ENCODE data around the gene WNT10A. TPM values are rescaled to one million over a fixed set of nuclear protein-coding genes. Genes with fewer than 3 reads are reported as not detected.

Gene WNT10A
- total and polyA plus RNA-seq, 4 donors: 0.17 to 0.35 (median 0.29) TPM; not detected in 1

DNA sequence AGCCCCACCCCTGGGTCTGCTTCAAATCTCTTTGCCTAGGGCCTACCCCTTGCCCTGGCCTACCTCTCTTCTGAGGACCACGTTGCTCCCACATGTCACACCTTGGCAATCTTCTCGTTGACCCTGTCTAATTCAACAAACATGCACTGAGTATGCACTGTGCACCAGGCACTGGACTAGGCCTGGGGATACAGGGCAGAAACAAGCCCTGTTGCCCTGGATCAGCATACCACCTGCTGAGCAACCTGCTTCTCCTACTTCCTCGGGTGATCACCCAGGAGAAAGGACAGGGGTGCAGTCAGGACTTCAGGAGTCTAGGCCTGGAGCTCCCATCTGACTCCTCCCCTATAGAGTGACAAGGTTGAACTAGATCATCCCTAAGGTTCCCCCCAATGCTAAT lies 9.7 kb downstream of the WNT10A start:
- peaks cover 23% of the 10 kb centered on the region for H3K4me1 ChIP-seq (ENCODE audit: control insufficient read depth, insufficient read depth, low read length)
- no peak overlapping the region for H3K4me3 ChIP-seq (ENCODE audit: low read depth, low read length)
- H3K27ac ChIP-seq (ENCODE audit: low read depth, low read length): no peak overlapping the region
- WGBS (ENCODE audit: insufficient coverage): 51% methylated on average over 3 of the region's 3 CpGs
- no peaks in the 10 kb centered on the region for H3K36me3 ChIP-seq (ENCODE audit: control insufficient read depth, insufficient read depth, low read length)
- peaks cover 47% of the 10 kb centered on the region for H3K27me3 ChIP-seq (ENCODE audit: control insufficient read depth, insufficient read depth, low read length)
- no peaks in the 10 kb centered on the region for H3K9me3 ChIP-seq (ENCODE audit: control insufficient read depth, insufficient read depth, low read length)
- DNase-seq (ENCODE audit: low read depth in 4 of 6, low spot score in 6 of 6): no peak

DNA sequence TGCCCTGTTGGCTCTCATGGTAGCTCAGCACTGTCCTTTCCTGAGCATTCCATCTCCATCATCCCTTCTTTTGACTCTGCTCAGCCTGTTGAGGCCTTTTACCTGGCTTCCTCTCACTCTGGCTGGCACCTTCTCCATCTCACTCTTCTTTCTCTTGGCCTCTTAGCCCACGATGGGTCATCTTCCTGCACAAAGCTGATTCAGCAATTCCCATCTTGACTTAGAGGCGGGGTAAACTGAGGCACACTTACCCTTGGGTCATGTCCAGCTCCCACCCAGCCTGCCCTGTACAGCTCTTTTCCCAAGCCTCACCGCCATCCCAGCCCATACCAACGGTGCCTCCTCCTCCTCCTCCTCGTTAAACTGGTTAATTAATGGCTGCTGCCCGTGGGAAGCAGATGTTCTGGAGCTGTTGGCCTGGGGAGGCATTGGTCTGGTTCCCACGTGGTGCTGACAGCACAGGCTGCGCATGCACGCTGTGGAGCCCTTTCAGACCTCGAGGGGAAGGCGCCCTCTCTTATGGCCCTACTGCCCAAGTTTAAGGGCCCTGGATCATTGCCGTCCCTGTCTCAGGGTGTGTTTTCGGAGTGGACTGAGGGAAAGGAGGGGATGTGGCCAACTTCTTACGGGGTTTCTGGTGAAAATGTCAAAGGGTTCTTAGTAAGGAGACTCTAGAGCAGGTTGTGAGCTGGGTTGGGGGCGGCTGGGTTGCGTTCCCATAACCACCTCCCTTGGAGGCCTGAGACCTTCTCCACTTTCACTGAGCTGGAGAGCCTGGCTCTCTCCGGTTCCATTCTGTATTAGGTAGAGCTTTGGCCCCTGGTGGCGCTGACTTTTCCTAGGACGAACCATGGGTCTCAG lies 10.9 kb downstream of the WNT10A start:
- peaks cover 59% of the 10 kb centered on the region for H3K27me3 ChIP-seq (ENCODE audit: control insufficient read depth, insufficient read depth, low read length)
- WGBS (ENCODE audit: insufficient coverage): 45% methylated on average over 14 of the region's 19 CpGs
- no peaks in the 10 kb centered on the region for H3K36me3 ChIP-seq (ENCODE audit: control insufficient read depth, insufficient read depth, low read length)
- no peaks in the 10 kb centered on the region for H3K9me3 ChIP-seq (ENCODE audit: control insufficient read depth, insufficient read depth, low read length)
- H3K27ac ChIP-seq (ENCODE audit: low read depth, low read length): no peak overlapping the region
- DNase-seq (ENCODE audit: low read depth in 4 of 6, low spot score in 6 of 6): no peak
- peaks cover 24% of the 10 kb centered on the region for H3K4me1 ChIP-seq (ENCODE audit: control insufficient read depth, insufficient read depth, low read length)
- H3K4me3 ChIP-seq (ENCODE audit: low read depth, low read length): no peak overlapping the region

DNA sequence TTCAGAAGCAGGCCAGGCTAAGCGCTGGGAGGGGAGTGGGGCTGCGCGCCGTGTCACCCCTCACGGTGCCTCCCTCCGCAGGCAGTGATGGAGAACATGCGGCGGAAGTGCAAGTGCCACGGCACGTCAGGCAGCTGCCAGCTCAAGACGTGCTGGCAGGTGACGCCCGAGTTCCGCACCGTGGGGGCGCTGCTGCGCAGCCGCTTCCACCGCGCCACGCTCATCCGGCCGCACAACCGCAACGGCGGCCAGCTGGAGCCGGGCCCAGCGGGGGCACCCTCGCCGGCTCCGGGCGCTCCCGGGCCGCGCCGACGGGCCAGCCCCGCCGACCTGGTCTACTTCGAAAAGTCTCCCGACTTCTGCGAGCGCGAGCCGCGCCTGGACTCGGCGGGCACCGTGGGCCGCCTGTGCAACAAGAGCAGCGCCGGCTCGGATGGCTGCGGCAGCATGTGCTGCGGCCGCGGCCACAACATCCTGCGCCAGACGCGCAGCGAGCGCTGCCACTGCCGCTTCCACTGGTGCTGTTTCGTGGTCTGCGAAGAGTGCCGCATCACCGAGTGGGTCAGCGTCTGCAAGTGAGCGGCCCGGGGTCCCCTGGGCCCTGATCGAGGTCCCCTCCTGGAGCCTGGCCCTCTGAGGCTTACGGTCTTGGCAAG lies 12.2 kb downstream of the WNT10A start:
- H3K27me3 ChIP-seq (ENCODE audit: control insufficient read depth, insufficient read depth, low read length): peaks cover 72% of the 10 kb centered on the region
- no peaks in the 10 kb centered on the region for H3K36me3 ChIP-seq (ENCODE audit: control insufficient read depth, insufficient read depth, low read length)
- DNase-seq (ENCODE audit: low read depth in 4 of 6, low spot score in 6 of 6): peak in 2 of 6 donors; percentile 84 to 89
- peak overlapping the region; percentile 7 for H3K4me3 ChIP-seq (ENCODE audit: low read depth, low read length)
- H3K9me3 ChIP-seq (ENCODE audit: control insufficient read depth, insufficient read depth, low read length): no peaks in the 10 kb centered on the region
- H3K27ac ChIP-seq (ENCODE audit: low read depth, low read length): no peak overlapping the region
- H3K4me1 ChIP-seq (ENCODE audit: control insufficient read depth, insufficient read depth, low read length): peaks cover 31% of the 10 kb centered on the region
- WGBS (ENCODE audit: insufficient coverage): under 1% methylated on average over 72 of the region's 72 CpGs

DNA sequence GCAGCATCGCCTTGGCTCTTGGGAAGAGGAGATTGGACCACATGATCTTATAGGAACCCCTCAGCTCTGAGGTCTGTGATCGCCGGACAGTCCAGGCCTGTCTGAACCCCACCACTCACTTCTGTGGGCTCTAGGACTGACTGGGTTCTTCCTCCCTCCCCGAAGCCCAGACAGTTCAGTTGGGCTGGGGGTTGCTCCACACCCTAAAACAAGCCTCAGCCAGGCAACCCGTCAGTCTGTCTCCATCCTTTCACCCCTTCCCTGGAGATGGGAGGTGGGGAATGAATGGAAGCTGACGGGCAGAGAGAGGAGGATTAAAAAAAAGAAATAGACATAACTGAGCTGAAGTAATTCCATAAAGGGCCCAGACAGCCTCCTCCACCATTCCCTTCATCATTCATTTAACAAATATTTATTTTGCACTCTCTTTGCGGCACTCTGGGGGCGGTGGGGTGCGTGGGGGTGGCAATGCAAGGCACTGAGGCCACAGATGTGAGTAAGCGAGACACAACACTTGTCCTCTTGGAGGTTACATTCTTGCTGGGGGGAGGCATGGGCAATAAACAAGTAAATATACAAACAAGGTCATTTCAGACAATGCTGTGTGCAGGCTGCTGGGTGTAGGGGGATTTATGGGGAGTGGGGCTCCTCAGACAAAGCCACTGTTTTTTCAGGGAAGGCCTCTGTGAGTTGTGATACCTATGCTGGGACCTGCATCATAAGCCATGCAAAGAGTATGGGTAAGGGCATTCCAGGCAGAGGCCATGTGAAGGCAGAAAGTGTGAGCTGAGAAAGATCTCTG lies 12.9 kb downstream of the WNT10A start:
- no peak for DNase-seq (ENCODE audit: low read depth in 4 of 6, low spot score in 6 of 6)
- H3K4me1 ChIP-seq (ENCODE audit: control insufficient read depth, insufficient read depth, low read length): peaks cover 39% of the 10 kb centered on the region
- H3K36me3 ChIP-seq (ENCODE audit: control insufficient read depth, insufficient read depth, low read length): no peaks in the 10 kb centered on the region
- peaks cover 79% of the 10 kb centered on the region for H3K27me3 ChIP-seq (ENCODE audit: control insufficient read depth, insufficient read depth, low read length)
- H3K4me3 ChIP-seq (ENCODE audit: low read depth, low read length): no peak overlapping the region
- H3K9me3 ChIP-seq (ENCODE audit: control insufficient read depth, insufficient read depth, low read length): no peaks in the 10 kb centered on the region
- no peak overlapping the region for H3K27ac ChIP-seq (ENCODE audit: low read depth, low read length)
- 12% methylated on average over 3 of the region's 10 CpGs for WGBS (ENCODE audit: insufficient coverage)

DNA sequence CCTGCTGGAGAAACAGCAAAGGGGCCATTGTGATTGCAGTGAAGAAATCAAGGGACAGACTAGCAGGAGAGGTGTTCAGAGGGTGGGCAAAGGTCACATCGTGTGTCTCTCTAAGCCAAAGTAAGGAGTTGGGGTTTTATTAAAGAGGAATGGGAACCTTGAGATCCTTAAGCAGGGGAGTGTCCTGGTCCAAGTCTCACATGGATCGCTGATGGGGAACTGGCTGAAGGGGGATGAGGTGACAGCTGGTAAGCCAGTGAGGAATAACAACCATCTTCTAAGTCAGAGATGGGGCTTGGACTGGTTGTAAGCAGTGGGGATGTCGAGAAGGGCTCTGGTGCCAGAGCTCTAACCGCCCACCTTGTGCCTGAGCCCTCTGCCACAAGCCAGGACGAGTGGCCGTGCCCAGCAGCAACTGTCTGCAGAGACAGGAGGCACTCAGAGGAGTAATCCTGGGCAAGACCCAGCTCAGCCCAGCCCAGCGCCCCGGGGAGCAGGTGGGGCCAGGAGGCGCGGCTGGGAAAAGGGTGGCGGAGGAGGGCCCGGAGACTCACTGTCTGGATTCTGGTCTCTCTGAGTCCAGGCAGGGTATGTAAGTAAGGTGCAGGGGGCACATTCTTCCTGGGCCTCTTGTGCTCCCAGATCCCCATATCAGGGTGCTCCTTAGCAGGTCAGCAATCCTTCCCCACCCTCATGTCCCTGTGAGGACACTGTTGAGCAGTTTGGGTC lies 13.7 kb downstream of the WNT10A start:
- Histone ChIP-seq H3K36me3 (ENCODE audit: control insufficient read depth, insufficient read depth, low read length) (no peaks in the 10 kb centered on the region), H3K4me3 (ENCODE audit: low read depth, low read length) (no peak overlapping the region), H3K9me3 (ENCODE audit: control insufficient read depth, insufficient read depth, low read length) (no peaks in the 10 kb centered on the region), H3K27me3 (ENCODE audit: control insufficient read depth, insufficient read depth, low read length) (peaks cover 87% of the 10 kb centered on the region), H3K27ac (ENCODE audit: low read depth, low read length) (no peak overlapping the region), H3K4me1 (ENCODE audit: control insufficient read depth, insufficient read depth, low read length) (peaks cover 39% of the 10 kb centered on the region)
- WGBS (ENCODE audit: insufficient coverage): 30% methylated on average over 11 of the region's 12 CpGs
- DNase-seq (ENCODE audit: low read depth in 4 of 6, low spot score in 6 of 6): peak in 1 of 6 donors; percentile 0

DNA sequence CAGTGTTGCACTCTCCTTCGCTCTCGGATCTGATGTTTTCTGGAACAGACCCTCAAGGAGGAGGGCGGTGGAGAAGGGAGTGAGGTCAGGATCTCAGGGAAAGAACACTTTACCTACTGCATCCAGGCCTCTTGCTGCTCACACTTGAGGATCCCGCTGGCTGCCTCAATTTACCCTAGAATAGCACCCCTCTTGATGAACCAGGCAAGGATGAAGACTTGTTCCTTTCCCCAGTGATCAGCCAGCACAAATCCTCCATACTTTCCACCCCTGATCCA lies 14.2 kb downstream of the WNT10A start:
- Histone ChIP-seq H3K4me1 (ENCODE audit: control insufficient read depth, insufficient read depth, low read length) (peaks cover 39% of the 10 kb centered on the region), H3K4me3 (ENCODE audit: low read depth, low read length) (no peak overlapping the region), H3K9me3 (ENCODE audit: control insufficient read depth, insufficient read depth, low read length) (no peaks in the 10 kb centered on the region), H3K27me3 (ENCODE audit: control insufficient read depth, insufficient read depth, low read length) (peaks cover 92% of the 10 kb centered on the region), H3K27ac (ENCODE audit: low read depth, low read length) (no peak overlapping the region), H3K36me3 (ENCODE audit: control insufficient read depth, insufficient read depth, low read length) (no peaks in the 10 kb centered on the region)
- 10% methylated on average over 1 of the region's 4 CpGs for WGBS (ENCODE audit: insufficient coverage)
- no peak for DNase-seq (ENCODE audit: low read depth in 4 of 6, low spot score in 6 of 6)

DNA sequence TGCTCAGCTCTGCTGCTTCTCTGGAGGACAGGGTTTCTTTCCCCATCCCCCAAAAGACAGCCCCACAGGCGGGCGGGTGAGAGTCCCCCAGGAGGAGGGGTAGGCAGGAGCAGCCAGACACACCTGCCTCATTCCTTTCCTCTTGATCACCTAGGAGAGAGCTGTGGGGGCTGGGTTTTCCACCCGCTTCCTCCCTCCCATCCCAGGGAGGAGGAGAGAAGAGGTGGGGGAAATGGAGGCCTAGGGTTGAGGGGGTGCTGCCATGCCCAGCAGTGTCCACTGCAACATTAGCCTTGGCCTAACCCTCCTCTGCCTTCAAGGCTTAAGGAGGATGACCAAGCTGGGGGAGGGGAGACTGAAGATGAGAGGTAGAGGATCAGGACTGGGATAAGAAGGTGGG lies 14.7 kb downstream of the WNT10A start:
- DNase-seq (ENCODE audit: low read depth in 4 of 6, low spot score in 6 of 6): peak in 1 of 6 donors; percentile 0

DNA sequence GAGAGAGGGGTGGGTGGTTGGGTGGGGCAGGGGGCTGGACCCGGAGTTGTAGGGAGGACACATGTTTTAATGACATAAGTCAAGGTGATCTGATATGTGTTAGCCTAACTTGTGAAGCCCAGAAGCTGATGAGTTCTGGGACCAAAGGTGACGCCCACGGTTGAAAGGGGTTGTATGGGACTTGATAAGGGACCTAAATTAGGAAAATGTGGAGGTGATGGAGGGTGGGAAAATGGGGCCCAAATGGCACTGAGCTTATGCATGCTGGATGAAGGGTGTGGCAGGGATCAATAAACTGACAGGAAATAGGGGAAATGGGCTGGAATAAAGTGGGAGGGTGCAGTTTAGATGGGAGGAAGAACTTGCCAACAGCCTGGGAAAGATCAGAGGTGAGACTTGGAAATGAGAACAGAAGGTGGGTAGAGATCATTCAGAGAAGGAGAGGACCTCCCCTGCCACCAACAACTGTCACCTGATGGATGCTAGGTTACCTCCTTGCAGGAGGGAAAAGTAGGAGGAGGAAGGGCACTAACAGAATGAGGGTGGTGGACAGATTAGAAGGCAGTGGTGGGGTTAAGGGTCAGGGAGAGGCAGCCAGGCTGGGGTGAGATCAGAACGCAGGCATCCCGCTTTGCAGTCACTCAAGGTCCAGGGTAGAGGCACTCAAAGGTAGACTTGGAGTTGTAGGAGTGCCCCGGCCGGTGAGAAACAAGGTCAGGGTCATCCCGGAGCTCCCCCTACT lies 15.3 kb downstream of the WNT10A start:
- no peak overlapping the region for H3K27ac ChIP-seq (ENCODE audit: low read depth, low read length)
- no peak overlapping the region for H3K4me3 ChIP-seq (ENCODE audit: low read depth, low read length)
- no peaks in the 10 kb centered on the region for H3K36me3 ChIP-seq (ENCODE audit: control insufficient read depth, insufficient read depth, low read length)
- H3K9me3 ChIP-seq (ENCODE audit: control insufficient read depth, insufficient read depth, low read length): no peaks in the 10 kb centered on the region
- 36% methylated on average over 5 of the region's 8 CpGs for WGBS (ENCODE audit: insufficient coverage)
- peaks cover 93% of the 10 kb centered on the region for H3K27me3 ChIP-seq (ENCODE audit: control insufficient read depth, insufficient read depth, low read length)
- DNase-seq (ENCODE audit: low read depth in 4 of 6, low spot score in 6 of 6): no peak
- H3K4me1 ChIP-seq (ENCODE audit: control insufficient read depth, insufficient read depth, low read length): peaks cover 39% of the 10 kb centered on the region

More for the DNA sequence above, 14.7 kb downstream of the WNT10A start:
- no CpG with 5 or more reads among the region's 3 CpGs for WGBS (ENCODE audit: insufficient coverage)
- Histone ChIP-seq H3K36me3 (ENCODE audit: control insufficient read depth, insufficient read depth, low read length) (no peaks in the 10 kb centered on the region), H3K27me3 (ENCODE audit: control insufficient read depth, insufficient read depth, low read length) (peaks cover 93% of the 10 kb centered on the region), H3K9me3 (ENCODE audit: control insufficient read depth, insufficient read depth, low read length) (no peaks in the 10 kb centered on the region), H3K4me1 (ENCODE audit: control insufficient read depth, insufficient read depth, low read length) (peaks cover 39% of the 10 kb centered on the region), H3K4me3 (ENCODE audit: low read depth, low read length) (no peak overlapping the region), H3K27ac (ENCODE audit: low read depth, low read length) (no peak overlapping the region)

All from spinal cord (tissue), 10 donors.